HEK293T (cell line): Measurements from ENCODE around the gene GTPBP6.
"Not testable (repeated sequence)": the region's sequence is repeated elsewhere in the genome, so short reads cannot be mapped to it uniquely, and the experiment has no call there.

Source experiments
- CTBP1 ChIP-seq: fragments of 450-650 bp; IDR thresholded peaks from 2 replicates; pipeline ENCODE4 v1.6.1; 2016; ENCODE audit warnings: borderline replicate concordance
- ELF4 ChIP-seq: fragments of 450-650 bp; IDR thresholded peaks from 2 replicates; pipeline ENCODE4 v1.6.1; 2017; ENCODE audit warnings: antibody characterized with exemption
- FOXA1 ChIP-seq: fragments of 450-650 bp; IDR thresholded peaks from 2 replicates; pipeline ENCODE4 v1.6.1; 2016; ENCODE audit warnings: mild to moderate bottlenecking
- FOXK2 ChIP-seq: fragments of 450-650 bp; IDR thresholded peaks from 2 replicates; pipeline ENCODE4 v1.6.1; 2016; ENCODE audit warnings: mild to moderate bottlenecking
- FOXM1 ChIP-seq: fragments of 450-650 bp; IDR thresholded peaks from 2 replicates; pipeline ENCODE4 v1.6.1; 2017; ENCODE audit warnings: mild to moderate bottlenecking, borderline replicate concordance
- L3MBTL2 ChIP-seq: fragments of 450-650 bp; conservative IDR thresholded peaks from 2 replicates; pipeline ENCODE4 v1.6.1; 2016; ENCODE audit warnings: mild to moderate bottlenecking
- LEF1 ChIP-seq: fragments of 450-650 bp; IDR thresholded peaks from 2 replicates; pipeline ENCODE4 v1.6.1; 2017; ENCODE audit warnings: mild to moderate bottlenecking, borderline replicate concordance
- SP1 ChIP-seq: fragments of 450-650 bp; IDR thresholded peaks from 2 replicates; pipeline ENCODE4 v1.6.1; 2017
- SUZ12 ChIP-seq: fragments of 450-650 bp; IDR thresholded peaks from 2 replicates; pipeline ENCODE4 v1.6.1; 2016; ENCODE audit warnings: mild to moderate bottlenecking
- TARDBP ChIP-seq: fragments of 450-650 bp; IDR thresholded peaks from 2 replicates; pipeline ENCODE4 v1.6.1; 2016
- ZNF384 ChIP-seq: fragments of 450-650 bp; IDR thresholded peaks from 2 replicates; pipeline ENCODE4 v1.6.1; 2016

- not testable (repeated sequence) for TF ChIP-seq SP1, LEF1, ZNF384, ELF4, FOXA1, FOXK2, SUZ12, FOXM1, L3MBTL2, CTBP1, TARDBP
Measured at GRCh38 chrX:264006-264405, 54.6 kb downstream of the GTPBP6 start.
